ENCODE measurements around the gene SPDYE1. TPM values are rescaled to one million over a fixed set of nuclear protein-coding genes. Genes with fewer than 3 reads are reported as not detected.

The SPDYE1 gene
- total and polyA plus RNA-seq, 8 donors: 1.4 to 2.5 (median 1.8) TPM; not detected in 2

- no peak overlapping the region for H3K4me3 ChIP-seq
- H3K27ac ChIP-seq: no peak overlapping the region
- H3K36me3 ChIP-seq: peaks cover 0 to 73% of the 10 kb centered on the region in 2 donors
- intact Hi-C loops (cut with DNase I): no loop called here
- H3K4me1 ChIP-seq: peaks cover 12 to 65% of the 10 kb centered on the region in 2 donors
- TF ChIP-seq CTCF (IDR thresholded peaks at IDR 0.05): no peak
- ATAC-seq: no peak
- peak in 1 of 4 donors; percentile 27 for DNase-seq
- no peaks in the 10 kb centered on the region for H3K9me3 ChIP-seq
- H3K27me3 ChIP-seq: no peaks in the 10 kb centered on the region
Observed at GRCh38 chr7:44050121-44050914, 52.6 kb downstream of the SPDYE1 start.

GRCh38 chr7:44050915-44051560 is 53.3 kb downstream of the SPDYE1 start:
- intact Hi-C loops (cut with DNase I): no loop called here
- Histone ChIP-seq H3K27ac (no peak overlapping the region), H3K27me3 (no peaks in the 10 kb centered on the region), H3K36me3 (peaks cover 0 to 80% of the 10 kb centered on the region in 2 donors), H3K9me3 (no peaks in the 10 kb centered on the region), H3K4me1 (peaks cover 5 to 58% of the 10 kb centered on the region in 2 donors), H3K4me3 (no peak overlapping the region)
- no peak for TF ChIP-seq CTCF (IDR thresholded peaks at IDR 0.05)
- ATAC-seq (no peak), DNase-seq (peak in 1 of 4 donors; percentile 39)

DNA sequence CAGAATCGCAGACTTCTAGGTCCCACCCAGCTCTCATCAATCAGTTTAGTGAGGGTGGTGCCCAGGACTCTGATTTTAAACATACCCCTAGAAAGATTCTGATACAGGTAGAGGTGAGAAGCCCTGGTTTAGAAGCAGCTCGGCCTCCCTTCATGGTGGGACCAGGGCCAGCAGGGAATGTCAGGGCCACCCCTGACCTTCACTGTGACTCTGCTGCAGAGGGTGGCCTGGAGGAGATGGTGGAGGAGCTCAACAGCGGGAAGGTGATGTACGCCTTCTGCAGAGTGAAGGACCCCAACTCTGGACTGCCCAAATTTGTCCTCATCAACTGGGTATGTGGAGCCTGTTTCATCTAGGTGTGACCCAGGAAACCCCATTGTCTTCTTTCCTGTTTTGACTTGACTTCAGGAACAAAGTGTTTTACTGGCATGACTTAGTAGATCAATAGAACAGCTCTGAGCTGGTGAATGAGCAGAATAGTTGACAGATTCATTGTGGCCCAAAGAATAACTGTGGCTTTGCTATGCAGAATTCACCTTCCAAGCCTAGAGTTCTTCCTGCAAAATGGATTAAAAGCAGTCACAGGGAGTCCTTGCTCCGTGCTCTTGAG is 54.0 kb downstream of the SPDYE1 start:
- Histone ChIP-seq H3K27me3 (no peaks in the 10 kb centered on the region), H3K4me3 (no peak overlapping the region), H3K4me1 (peaks cover 0 to 51% of the 10 kb centered on the region in 2 donors), H3K27ac (no peak overlapping the region), H3K9me3 (no peaks in the 10 kb centered on the region), H3K36me3 (peaks cover 0 to 87% of the 10 kb centered on the region in 2 donors)
- no peak for TF ChIP-seq CTCF (IDR thresholded peaks at IDR 0.05)
- ATAC-seq (no peak), DNase-seq (no peak)
- intact Hi-C loops (cut with DNase I): no loop called here

- intact Hi-C loops (cut with DNase I): no loop called here
- H3K4me1 ChIP-seq: peaks cover 0 to 40% of the 10 kb centered on the region in 2 donors
- H3K36me3 ChIP-seq: peaks cover 0 to 98% of the 10 kb centered on the region in 2 donors
- DNase-seq: no peak
- TF ChIP-seq CTCF (IDR thresholded peaks at IDR 0.05): no peak
- no peaks in the 10 kb centered on the region for H3K9me3 ChIP-seq
- no peak overlapping the region for H3K4me3 ChIP-seq
- no peak for ATAC-seq
- no peaks in the 10 kb centered on the region for H3K27me3 ChIP-seq
- no peak overlapping the region for H3K27ac ChIP-seq
Observed at GRCh38 chr7:44052771-44053365, 55.2 kb downstream of the SPDYE1 start.
